Stimulated activated naive B cell treated with anti-CD40 and anti-IgM and Interleukin-4, amounts not matched to agents 10 μg/mL and 1 μg/mL and 100 μg/mL, for 72 hours (primary cell): ENCODE data around the gene ACAD8.

Experiments used
- ATAC-seq, 2 donors: fragments of 150-1000 bp; cut with Tn5 transposase; replicated peaks; 2 replicates each; pipeline ENCODE4 v1.10.0; 2021; ENCODE audit warnings: moderate library complexity in 1 of 2
- DNase-seq: peaks from one replicate; pipeline ENCODE4 v3.0.0; 2021
- H3K27ac Mint-ChIP-seq: one replicate; pipeline ENCODE4 v1.8.0; 2022; ENCODE audit warnings: mild to moderate bottlenecking, mixed read lengths
- H3K27me3 Mint-ChIP-seq, 2 donors: one replicate each; pipeline ENCODE4 v1.8.0; 2022; ENCODE audit warnings: mixed read lengths in 2 of 2
- H3K36me3 Mint-ChIP-seq, 2 donors: one replicate each; pipeline ENCODE4 v1.8.0; 2022; ENCODE audit warnings: mixed read lengths in 2 of 2, mild to moderate bottlenecking in 1 of 2
- H3K4me1 Mint-ChIP-seq, 2 donors: one replicate each; pipeline ENCODE4 v1.8.0; 2022; ENCODE audit warnings: mixed read lengths in 2 of 2, mild to moderate bottlenecking in 1 of 2
- H3K4me3 Mint-ChIP-seq, 2 donors: one replicate each; pipeline ENCODE4 v1.8.0; 2022; ENCODE audit warnings: mild to moderate bottlenecking in 2 of 2, mixed read lengths in 2 of 2, moderate library complexity in 1 of 2
- H3K9me3 Mint-ChIP-seq, 2 donors: one replicate each; pipeline ENCODE4 v1.8.0; 2022; ENCODE audit warnings: mixed read lengths in 2 of 2, mild to moderate bottlenecking in 1 of 2

The ACAD8 gene

DNA sequence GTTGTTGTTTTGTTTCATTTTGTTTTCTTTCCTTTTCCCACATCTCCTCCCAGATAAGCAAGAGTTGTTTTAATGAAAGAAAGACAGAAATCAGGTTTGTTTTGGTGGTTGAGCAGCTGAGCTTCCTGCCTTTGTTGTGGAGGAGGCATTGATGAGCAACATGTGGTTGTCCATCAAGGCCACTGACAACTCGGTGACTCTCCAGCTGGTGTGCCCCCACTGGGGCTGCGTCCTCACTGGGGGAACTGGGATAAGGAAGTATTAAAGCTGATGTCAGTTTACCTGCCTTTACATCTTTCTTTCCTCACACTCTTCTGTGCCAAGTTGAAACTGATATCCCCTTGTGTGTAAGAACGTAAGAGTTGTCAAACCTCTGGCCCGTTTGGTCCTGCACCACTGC is 23.0 kb upstream of the ACAD8 start:
- ATAC-seq (peak; percentile 9 to 19), DNase-seq (no peak)
- peak overlapping the region; percentile 84 for H3K27ac Mint-ChIP-seq
- H3K4me1 Mint-ChIP-seq, result peaks cover 37 to 76% of the 10 kb centered on the region in 2 donors
- peaks cover 10 to 14% of the 10 kb centered on the region in 2 donors for H3K36me3 Mint-ChIP-seq
- no peak overlapping the region for H3K4me3 Mint-ChIP-seq
- H3K9me3 Mint-ChIP-seq, result no peaks in the 10 kb centered on the region
- peaks cover 36 to 37% of the 10 kb centered on the region in 2 donors for H3K27me3 Mint-ChIP-seq

DNA sequence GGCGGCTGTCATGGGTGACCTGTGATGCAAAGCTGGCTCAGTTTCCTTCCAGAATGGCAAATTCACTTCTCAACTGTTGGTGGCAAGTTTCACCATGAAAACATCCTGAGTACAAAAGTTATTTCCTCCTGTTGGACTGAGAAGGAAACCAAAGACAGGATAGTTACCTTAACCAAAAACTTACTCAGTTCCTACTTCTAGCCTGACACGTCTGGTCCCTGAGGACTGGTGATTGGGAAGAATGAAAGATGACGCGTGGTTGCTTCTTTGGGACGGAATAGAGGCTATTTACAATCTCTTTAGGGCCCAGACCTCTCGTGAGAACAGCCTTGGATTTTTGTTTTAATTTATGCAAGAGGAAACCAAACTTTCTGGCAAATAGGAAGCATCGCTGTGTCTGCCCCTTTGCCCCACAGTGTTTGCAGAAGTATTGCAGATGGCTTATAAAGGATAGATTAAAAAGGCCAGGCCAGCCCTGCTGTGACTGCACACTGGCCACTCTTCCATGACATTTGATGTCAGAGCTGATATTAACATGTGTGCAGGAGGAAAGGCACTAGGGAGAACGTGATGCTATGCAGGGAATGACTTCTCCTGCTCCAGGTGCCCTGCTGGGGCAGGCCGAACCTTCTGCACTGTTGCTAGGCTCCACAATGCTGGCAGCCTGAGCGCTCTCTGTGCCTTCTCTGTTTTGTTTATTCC is 21.3 kb upstream of the ACAD8 start:
- Mint-ChIP-seq H3K27me3 (peaks cover 25 to 30% of the 10 kb centered on the region in 2 donors), H3K9me3 (no peaks in the 10 kb centered on the region), H3K27ac (no peak overlapping the region), H3K36me3 (peaks cover 15 to 16% of the 10 kb centered on the region in 2 donors), H3K4me1 (peaks cover 35 to 58% of the 10 kb centered on the region in 2 donors), H3K4me3 (peak overlapping the region in 1 of 2 donors; percentile 5)
- peak; percentile 41 to 69 for ATAC-seq
- DNase-seq, result no peak

DNA sequence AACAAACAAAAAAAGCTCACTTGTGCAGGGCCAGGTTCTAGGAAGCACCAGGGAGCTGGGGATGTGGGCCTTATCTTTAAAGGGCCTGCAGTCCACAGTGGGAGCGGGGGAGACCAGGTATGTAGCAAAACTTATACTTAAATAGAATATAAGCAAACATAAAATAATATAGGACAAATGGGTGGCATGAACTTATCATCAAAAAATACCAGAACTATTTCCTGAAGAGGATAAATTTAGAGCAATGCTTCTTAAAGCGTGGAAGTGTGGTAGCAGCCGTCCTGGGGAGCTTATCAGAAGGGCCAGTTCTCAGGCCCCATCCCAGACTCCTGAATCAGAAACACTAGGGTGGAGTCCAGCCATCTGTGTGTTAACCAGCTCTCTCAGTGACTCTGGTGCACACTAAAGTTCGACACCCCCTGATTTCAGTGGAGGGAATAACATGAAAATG is 19.6 kb upstream of the ACAD8 start:
- peaks cover 23 to 28% of the 10 kb centered on the region in 2 donors for H3K36me3 Mint-ChIP-seq
- DNase-seq, result no peak
- ATAC-seq, result no peak
- no peak overlapping the region for H3K4me3 Mint-ChIP-seq
- no peaks in the 10 kb centered on the region for H3K9me3 Mint-ChIP-seq
- H3K27ac Mint-ChIP-seq, result no peak overlapping the region
- H3K4me1 Mint-ChIP-seq, result peaks cover 26 to 42% of the 10 kb centered on the region in 2 donors
- peaks cover 19 to 24% of the 10 kb centered on the region in 2 donors for H3K27me3 Mint-ChIP-seq

DNA sequence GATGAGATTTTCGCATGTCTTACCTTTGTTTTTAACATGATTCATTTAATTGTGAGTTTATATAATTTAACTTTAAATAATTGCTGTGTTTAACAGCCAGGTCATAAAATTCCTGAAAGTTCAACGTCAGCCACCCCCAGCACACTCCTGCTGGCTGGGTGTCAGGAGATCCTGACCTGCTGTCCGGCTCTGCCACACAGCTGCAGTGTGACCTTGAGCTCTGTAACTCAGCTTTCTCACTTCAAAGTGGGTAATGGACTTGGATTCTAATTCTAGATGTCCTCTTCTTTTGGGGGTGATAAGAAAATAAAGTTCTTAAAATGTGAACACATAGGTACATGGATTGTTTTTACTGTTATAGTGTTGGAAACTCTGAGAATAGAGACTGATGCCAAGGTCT is 18.0 kb upstream of the ACAD8 start:
- no peak overlapping the region for H3K4me3 Mint-ChIP-seq
- peaks cover 27 to 37% of the 10 kb centered on the region in 2 donors for H3K36me3 Mint-ChIP-seq
- H3K9me3 Mint-ChIP-seq, result no peaks in the 10 kb centered on the region
- peaks cover 13 to 25% of the 10 kb centered on the region in 2 donors for H3K4me1 Mint-ChIP-seq
- DNase-seq, result no peak
- ATAC-seq, result no peak
- no peak overlapping the region for H3K27ac Mint-ChIP-seq
- H3K27me3 Mint-ChIP-seq, result peaks cover 11% of the 10 kb centered on the region in 2 donors

DNA sequence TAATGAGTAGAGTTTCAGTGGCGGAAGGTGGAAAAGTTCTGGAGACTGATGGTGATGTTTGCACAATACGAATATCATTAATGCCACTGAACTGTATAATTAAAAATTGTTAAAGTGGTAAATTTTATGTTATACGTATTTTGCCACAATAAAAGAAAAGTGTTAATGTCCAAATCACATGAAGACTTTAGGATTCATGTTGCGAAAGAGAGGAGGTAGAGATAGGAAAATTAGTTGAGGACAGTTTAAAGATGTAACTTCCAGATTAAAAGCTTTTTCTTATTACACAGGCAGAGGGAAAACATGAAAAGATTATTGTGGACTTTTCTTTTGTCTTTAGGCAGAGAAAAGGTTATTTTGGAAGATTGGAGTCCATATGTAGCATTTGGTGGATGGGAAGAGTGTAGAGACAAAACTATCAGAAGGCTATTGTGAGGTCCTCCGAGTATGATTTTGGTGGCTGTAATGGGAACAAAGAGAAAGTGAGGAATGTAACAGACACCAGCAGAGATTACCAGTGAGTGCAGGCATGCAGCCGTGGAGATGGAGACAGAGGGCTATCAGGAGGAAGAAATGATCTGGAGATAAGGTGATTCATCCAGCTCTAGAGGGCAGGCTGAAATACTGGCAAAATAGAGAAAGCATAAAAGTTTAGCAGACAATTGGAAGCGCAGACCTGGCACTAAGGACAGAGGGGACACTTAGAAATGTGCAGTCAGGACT is 16.4 kb upstream of the ACAD8 start:
- H3K36me3 Mint-ChIP-seq, result peaks cover 27 to 33% of the 10 kb centered on the region in 2 donors
- H3K4me3 Mint-ChIP-seq, result no peak overlapping the region
- DNase-seq (no peak), ATAC-seq (no peak)
- H3K27me3 Mint-ChIP-seq, result peaks cover 5 to 6% of the 10 kb centered on the region in 2 donors
- peaks cover 7 to 9% of the 10 kb centered on the region in 2 donors for H3K4me1 Mint-ChIP-seq
- H3K9me3 Mint-ChIP-seq, result no peaks in the 10 kb centered on the region
- H3K27ac Mint-ChIP-seq, result no peak overlapping the region

DNA sequence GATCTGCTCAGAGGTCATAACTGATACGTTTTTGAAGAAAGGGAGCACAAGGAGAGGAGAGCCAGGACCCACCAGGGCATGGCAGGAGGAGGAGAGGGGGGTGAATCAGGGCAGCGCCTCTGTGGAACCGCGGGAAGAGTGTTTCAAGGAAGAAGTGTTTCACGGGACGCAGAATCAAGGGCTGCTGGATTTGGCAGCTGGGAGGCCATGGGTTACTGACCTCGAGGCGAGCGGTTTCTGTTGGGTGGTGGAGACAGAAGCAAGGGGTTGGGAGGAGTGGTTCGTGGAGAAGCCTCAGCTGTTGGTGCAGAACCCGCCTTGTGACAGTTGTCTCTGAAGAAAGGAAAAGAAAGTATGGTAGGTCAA is 15.8 kb upstream of the ACAD8 start:
- peaks cover 28 to 35% of the 10 kb centered on the region in 2 donors for H3K36me3 Mint-ChIP-seq
- DNase-seq, result no peak
- ATAC-seq, result no peak
- H3K4me1 Mint-ChIP-seq, result peaks cover 2 to 4% of the 10 kb centered on the region in 2 donors
- H3K4me3 Mint-ChIP-seq, result no peak overlapping the region
- peaks cover 3 to 5% of the 10 kb centered on the region in 2 donors for H3K27me3 Mint-ChIP-seq
- no peaks in the 10 kb centered on the region for H3K9me3 Mint-ChIP-seq
- no peak overlapping the region for H3K27ac Mint-ChIP-seq

DNA sequence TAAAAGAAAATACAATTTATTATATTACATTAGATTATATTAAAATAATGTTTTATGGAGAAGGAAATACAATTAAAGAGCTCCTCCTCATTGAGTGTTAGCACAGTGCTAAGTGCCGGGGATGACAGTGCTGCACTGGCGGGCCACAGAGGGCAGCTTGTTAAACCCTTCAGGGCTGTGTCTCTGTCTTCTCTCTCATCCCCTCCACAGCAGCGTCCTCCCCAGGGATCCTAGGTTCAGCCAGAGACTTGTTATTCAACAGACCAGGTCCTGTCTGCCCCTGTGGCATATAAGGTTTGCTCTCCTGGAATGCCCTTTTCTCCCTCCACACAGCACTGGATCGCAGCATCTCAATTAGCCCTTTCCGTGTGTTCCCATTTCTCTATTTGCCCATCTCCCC is 14.4 kb upstream of the ACAD8 start:
- Mint-ChIP-seq H3K27ac (no peak overlapping the region), H3K4me1 (no peaks in the 10 kb centered on the region), H3K9me3 (no peaks in the 10 kb centered on the region), H3K36me3 (peaks cover 33 to 45% of the 10 kb centered on the region in 2 donors), H3K4me3 (no peak overlapping the region), H3K27me3 (peaks cover 0 to 5% of the 10 kb centered on the region in 2 donors)
- ATAC-seq (no peak), DNase-seq (no peak)

DNA sequence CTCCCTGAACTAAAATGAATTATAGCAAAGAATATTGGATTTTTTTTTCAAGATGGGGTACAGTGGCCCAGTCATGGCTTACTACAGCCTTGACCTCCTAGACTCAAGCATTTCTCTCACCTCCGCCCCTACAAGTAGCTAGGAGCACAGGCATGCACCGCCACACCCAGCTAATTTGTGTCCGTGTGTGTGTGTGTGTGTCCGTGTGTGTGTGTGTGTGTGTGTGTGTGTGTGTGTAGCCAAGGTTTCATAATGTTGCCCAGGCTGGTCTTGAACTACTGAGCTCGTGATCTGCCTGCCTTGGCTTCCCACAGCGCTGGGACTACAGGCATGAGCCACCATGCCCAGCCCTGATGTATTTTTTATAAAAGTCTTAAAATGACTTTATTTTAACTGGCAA is 12.8 kb upstream of the ACAD8 start:
- Mint-ChIP-seq H3K4me3 (no peak overlapping the region), H3K36me3 (peaks cover 32 to 47% of the 10 kb centered on the region in 2 donors), H3K27ac (no peak overlapping the region), H3K4me1 (no peaks in the 10 kb centered on the region), H3K27me3 (no peaks in the 10 kb centered on the region), H3K9me3 (no peaks in the 10 kb centered on the region)
- ATAC-seq, result no peak
- no peak for DNase-seq

DNA sequence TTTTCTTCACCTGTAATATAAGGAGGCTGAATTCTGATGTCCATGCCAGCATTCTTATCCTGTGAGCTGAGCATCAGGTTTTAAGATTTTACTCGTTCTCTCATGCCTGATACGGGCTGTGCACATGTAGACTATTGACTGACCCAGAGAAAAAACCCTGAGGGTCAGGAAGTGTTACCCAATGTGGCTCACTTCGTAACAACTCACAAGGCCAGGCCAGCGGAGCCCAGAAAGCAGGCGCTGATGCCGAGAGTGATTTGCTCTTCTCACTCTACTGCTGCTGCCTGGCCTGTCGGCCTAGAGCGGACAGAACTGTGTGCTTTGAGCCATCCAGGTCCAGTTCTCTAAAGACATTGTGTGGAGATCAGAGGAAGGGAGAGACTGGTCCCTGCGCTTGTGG is 11.0 kb upstream of the ACAD8 start:
- ATAC-seq, result no peak
- Mint-ChIP-seq H3K27ac (no peak overlapping the region), H3K36me3 (peaks cover 33 to 53% of the 10 kb centered on the region in 2 donors)

DNA sequence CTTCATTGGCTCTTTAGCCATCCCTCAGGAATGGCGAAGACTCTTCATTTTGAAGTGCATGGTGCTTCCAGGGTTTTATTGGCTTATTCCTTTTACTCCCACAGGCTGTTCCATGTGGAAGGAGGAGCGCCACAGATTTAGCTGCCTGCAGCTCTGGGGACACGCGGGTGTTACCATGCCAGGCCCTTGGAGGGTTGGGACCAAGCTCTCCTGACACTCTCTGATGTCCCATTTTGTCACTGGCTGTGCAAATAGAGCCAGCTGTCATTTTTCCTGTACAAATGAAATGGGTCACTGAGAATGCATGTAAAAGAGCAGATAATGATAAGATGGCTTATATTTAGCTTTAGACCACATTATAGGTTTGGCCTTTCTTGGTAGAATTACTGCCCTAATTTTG is 9.5 kb upstream of the ACAD8 start:
- Mint-ChIP-seq H3K4me1 (no peaks in the 10 kb centered on the region), H3K27me3 (no peaks in the 10 kb centered on the region), H3K4me3 (no peak overlapping the region), H3K27ac (no peak overlapping the region), H3K9me3 (no peaks in the 10 kb centered on the region), H3K36me3 (peaks cover 38 to 56% of the 10 kb centered on the region in 2 donors)
- DNase-seq (no peak), ATAC-seq (no peak)

More for the DNA sequence above, 11.0 kb upstream of the ACAD8 start:
- no peaks in the 10 kb centered on the region for H3K4me1 Mint-ChIP-seq
- no peak for DNase-seq
- H3K9me3 Mint-ChIP-seq, result no peaks in the 10 kb centered on the region
- no peak overlapping the region for H3K4me3 Mint-ChIP-seq
- no peaks in the 10 kb centered on the region for H3K27me3 Mint-ChIP-seq

DNA sequence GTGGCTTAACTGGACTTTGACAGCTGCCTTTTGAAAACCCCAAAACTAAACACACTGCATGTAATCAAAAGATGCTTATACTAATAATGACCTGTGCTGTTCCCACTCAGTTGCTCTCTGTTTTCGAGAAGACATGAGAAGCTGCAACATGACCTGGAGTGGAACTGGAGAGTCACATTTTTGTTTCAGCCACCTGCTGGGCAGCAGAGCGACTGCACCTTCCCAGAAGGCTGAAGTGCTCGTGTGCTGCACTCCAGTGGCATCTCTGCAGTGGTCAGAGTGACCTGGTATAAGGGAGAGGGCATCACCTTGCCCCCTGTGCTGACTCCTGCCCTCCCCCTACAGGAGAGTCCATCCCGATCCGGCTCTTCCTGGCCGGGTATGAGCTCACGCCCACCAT is 8.8 kb upstream of the ACAD8 start:
- peaks cover 39 to 57% of the 10 kb centered on the region in 2 donors for H3K36me3 Mint-ChIP-seq
- H3K9me3 Mint-ChIP-seq, result no peaks in the 10 kb centered on the region
- H3K4me3 Mint-ChIP-seq, result no peak overlapping the region
- ATAC-seq (peak; percentile 84 to 88), DNase-seq (no peak)
- no peaks in the 10 kb centered on the region for H3K27me3 Mint-ChIP-seq
- H3K4me1 Mint-ChIP-seq, result no peaks in the 10 kb centered on the region
- no peak overlapping the region for H3K27ac Mint-ChIP-seq

DNA sequence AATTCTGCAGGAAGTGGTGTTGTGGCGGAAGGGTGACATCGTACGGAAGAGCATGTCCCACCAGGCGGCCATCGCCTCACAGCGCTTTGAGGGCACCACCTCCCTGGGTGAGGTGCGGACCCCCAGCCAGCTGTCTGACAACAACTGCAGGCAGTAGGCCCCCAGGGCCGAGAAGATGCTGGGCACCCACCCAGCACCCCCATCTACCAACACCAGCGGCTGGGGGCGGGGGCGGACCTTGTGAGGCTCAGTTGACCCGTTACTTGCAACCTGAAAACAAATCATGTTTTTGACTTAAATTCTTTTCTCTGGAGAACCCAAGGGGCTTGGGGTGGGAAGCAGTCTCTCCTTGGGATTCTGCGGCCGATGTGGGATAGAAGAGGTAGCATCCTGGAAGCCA is 7.9 kb upstream of the ACAD8 start:
- H3K27ac Mint-ChIP-seq, result no peak overlapping the region
- no peak overlapping the region for H3K4me3 Mint-ChIP-seq
- H3K27me3 Mint-ChIP-seq, result no peaks in the 10 kb centered on the region
- no peaks in the 10 kb centered on the region for H3K4me1 Mint-ChIP-seq
- DNase-seq (no peak), ATAC-seq (no peak)
- no peaks in the 10 kb centered on the region for H3K9me3 Mint-ChIP-seq
- H3K36me3 Mint-ChIP-seq, result peaks cover 39 to 52% of the 10 kb centered on the region in 2 donors

DNA sequence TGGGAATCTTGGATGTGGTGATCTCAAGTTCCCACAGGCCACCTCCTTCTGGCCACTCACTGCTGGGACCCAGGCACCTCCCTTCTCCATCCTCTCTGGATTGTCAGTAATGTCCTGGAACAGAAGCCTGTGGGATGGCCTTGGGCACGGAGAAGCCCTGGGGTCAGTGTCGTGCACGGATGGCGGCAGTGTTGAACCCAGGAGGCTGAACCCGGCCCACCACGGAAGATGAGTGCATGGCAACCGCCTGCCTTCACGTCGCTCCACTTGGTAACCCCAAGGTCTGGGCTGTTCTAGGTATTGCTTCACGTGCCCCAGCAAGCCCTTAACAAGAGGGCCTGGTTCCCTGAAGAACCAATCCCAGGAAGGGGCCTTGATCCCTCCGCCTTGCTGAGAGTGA is 7.3 kb upstream of the ACAD8 start:
- Mint-ChIP-seq H3K36me3 (peaks cover 39 to 52% of the 10 kb centered on the region in 2 donors), H3K27me3 (no peaks in the 10 kb centered on the region), H3K9me3 (no peaks in the 10 kb centered on the region), H3K4me1 (no peaks in the 10 kb centered on the region), H3K4me3 (no peak overlapping the region), H3K27ac (no peak overlapping the region)
- DNase-seq (no peak), ATAC-seq (no peak)

DNA sequence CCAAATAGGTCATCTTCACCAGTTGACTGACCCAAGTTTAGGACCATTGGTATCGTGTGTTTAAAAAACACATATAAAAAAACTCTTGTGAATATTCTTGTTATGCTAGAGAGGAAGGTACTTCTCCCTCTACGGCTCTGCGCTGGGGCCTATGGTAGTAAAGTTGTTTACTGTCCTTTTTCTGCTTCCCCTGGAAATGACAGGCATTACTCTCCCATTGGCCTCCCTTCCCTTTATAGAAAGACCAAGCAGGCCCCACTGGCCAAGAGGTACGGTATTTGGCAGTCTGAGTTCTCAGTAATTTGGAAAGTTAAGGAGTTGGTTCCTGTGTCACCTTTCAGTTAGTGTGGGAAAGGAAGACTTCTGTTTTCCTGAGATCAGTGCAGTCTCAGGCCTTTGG is 6.7 kb upstream of the ACAD8 start:
- Mint-ChIP-seq H3K27me3 (no peaks in the 10 kb centered on the region), H3K27ac (no peak overlapping the region), H3K36me3 (peaks cover 39 to 52% of the 10 kb centered on the region in 2 donors), H3K4me3 (no peak overlapping the region), H3K9me3 (no peaks in the 10 kb centered on the region), H3K4me1 (no peaks in the 10 kb centered on the region)
- ATAC-seq (no peak), DNase-seq (no peak)

DNA sequence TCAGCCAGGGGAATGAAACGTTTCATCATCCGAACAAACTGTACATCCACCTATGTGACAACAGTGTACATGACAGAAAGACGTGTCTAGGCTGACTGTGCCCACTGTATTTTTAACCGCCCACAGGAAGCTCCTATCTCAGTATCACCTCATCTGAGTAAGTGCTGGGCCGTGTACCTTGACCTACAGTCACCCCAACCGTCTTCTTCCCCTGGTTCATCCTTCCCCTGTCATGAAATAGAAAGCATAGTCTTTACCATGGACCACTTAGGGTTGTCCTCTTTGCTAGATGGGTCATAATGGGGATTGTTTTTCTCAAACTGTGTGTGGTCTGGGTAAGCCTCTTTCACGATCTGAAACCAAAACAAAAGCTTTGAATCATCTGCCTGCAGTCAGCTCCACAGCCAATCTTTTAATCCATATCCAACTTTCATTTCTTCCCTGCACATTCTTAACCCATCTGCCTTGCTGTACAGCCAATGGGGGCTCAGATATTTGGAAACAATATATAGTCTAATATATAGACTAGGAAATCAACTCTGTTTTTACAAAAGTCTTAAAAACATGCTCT is 4.4 kb upstream of the ACAD8 start:
- no peak for DNase-seq
- H3K27me3 Mint-ChIP-seq, result no peaks in the 10 kb centered on the region
- peaks cover 6 to 11% of the 10 kb centered on the region in 2 donors for H3K4me1 Mint-ChIP-seq
- ATAC-seq, result no peak
- H3K9me3 Mint-ChIP-seq, result no peaks in the 10 kb centered on the region
- H3K36me3 Mint-ChIP-seq, result peaks cover 33 to 37% of the 10 kb centered on the region in 2 donors
- H3K4me3 Mint-ChIP-seq, result no peak overlapping the region
- H3K27ac Mint-ChIP-seq, result no peak overlapping the region
